ENCODE measurements around the gene BPIFA1. TPM values are rescaled to one million over a fixed set of nuclear protein-coding genes. Genes with fewer than 3 reads are reported as not detected.

BPIFA1 gene
- total and polyA plus RNA-seq, 2 of the 8 experiments (the other 6 are each of a cell fraction or from before 2014, with no cell fraction given), result not detected

DNA sequence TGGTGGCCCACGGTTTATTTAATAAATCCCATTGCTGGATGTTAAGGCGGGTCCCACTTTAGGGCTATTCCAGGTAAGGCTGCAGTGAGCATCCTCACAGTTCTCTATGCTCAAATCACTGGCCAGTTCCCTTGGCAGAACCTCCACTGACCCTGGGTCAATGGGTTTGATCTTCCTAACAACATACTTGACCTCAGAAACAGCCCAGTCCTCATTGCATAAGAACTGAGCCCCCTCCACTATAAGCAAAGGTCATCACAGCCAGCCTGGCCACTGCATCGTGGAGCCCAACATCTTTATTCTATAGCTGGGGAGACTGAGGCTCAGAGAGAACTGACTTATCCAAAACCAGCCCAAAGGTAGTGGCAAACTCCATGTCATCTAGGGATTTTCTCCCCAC lies 42.9 kb downstream of the BPIFA1 start:
- no peak overlapping the region for H3K56ac ChIP-seq (replicated peaks; ENCODE audit: insufficient read length, low read depth, low read length)
- H3K27ac ChIP-seq (ENCODE audit: low read depth, low read length), result no peak overlapping the region
- no peaks in the 10 kb centered on the region for H3K79me2 ChIP-seq (ENCODE audit: control insufficient read depth in 1 of 2, insufficient read depth in 2 of 2, low read length in 2 of 2)
- H3K4me1 ChIP-seq (replicated peaks in 1 of 4; ENCODE audit: control insufficient read depth in 3 of 4, insufficient read depth in 4 of 4, low read length in 3 of 4), result peaks cover 0 to 14% (median 11%) of the 10 kb centered on the region in 4 experiments; a peak in 6 of 7 replicates
- H3K18ac ChIP-seq (ENCODE audit: extremely low read depth, low read length), result no peak overlapping the region
- no peaks in the 10 kb centered on the region for H3K79me1 ChIP-seq (ENCODE audit: low read depth, low read length)
- no peak overlapping the region for H4K5ac ChIP-seq (ENCODE audit: insufficient read length, low read depth, low read length)
- no peak overlapping the region for H2BK5ac ChIP-seq (ENCODE audit: low read depth, low read length)
- 0 out of 2 replicates have a peak overlapping the region, but pooled peaks have one; percentile 40 for H2AK5ac ChIP-seq (ENCODE audit: low read depth, low read length)
- no peak overlapping the region for H3K14ac ChIP-seq (ENCODE audit: insufficient read length)
- H4K91ac ChIP-seq (replicated peaks; ENCODE audit: insufficient read length, low read length), result no peak overlapping the region
- DNase-seq (ENCODE audit: low read depth in 1 of 2, low spot score in 2 of 2) (no peak), FAIRE-seq (no peak)
- no peak overlapping the region for H2AFZ ChIP-seq (ENCODE audit: low read length)
- no peaks in the 10 kb centered on the region for H3K27me3 ChIP-seq (replicated peaks in 1 of 4; ENCODE audit: control insufficient read depth in 3 of 4, extremely low read depth in 1 of 4, insufficient read depth in 3 of 4, low read length in 3 of 4)
- no peak overlapping the region for H3K4ac ChIP-seq (replicated peaks; ENCODE audit: insufficient read length, low read depth, low read length)
- no peak overlapping the region for H3K4me3 ChIP-seq (ENCODE audit: extremely low read depth in 1 of 4, insufficient read depth in 2 of 4, low read depth in 3 of 4, low read length in 4 of 4)
- H3K9me3 ChIP-seq (ENCODE audit: insufficient read depth in 2 of 2, low read depth in 1 of 2, low read length in 1 of 2), result no peaks in the 10 kb centered on the region
- ChIA-PET CTCF (ENCODE audit: partially characterized antibody) (interaction anchor here (0.6 to 1.1 kb wide), 3 partner anchors 9 to 970 kb away, joined by 3 to 4 read pairs (median 3); no protein-coding TSS in a partner anchor), POLR2A (ENCODE audit: partially characterized antibody) (no interaction called here)
- H4K20me1 ChIP-seq (replicated peaks in 1 of 2; ENCODE audit: control insufficient read depth in 1 of 2, insufficient read depth in 2 of 2, low read length in 2 of 2), result no peaks in the 10 kb centered on the region
- no peak overlapping the region for H3K4me2 ChIP-seq (ENCODE audit: insufficient read depth in 1 of 2, low read depth in 2 of 2, low read length in 2 of 2)
- no peak overlapping the region for H2BK20ac ChIP-seq (ENCODE audit: low read length)
- H2BK12ac ChIP-seq (ENCODE audit: low read depth, low read length), result no peak overlapping the region
- no peak overlapping the region for H3K9ac ChIP-seq (replicated peaks in 1 of 4; ENCODE audit: extremely low read depth in 1 of 4, low read depth in 3 of 4, low read length in 3 of 4)
- H3K23ac ChIP-seq (ENCODE audit: insufficient read length), result no peak overlapping the region
- H2BK120ac ChIP-seq (replicated peaks; ENCODE audit: low read depth, low read length), result no peak overlapping the region
- H2BK15ac ChIP-seq (ENCODE audit: low read length), result no peak overlapping the region
- H3K36me3 ChIP-seq (ENCODE audit: control insufficient read depth in 2 of 4, insufficient read depth in 4 of 4, low read length in 3 of 4), result no peaks in the 10 kb centered on the region
- WGBS, 2 experiments (ENCODE audit: extremely low coverage in 1 of 2, insufficient coverage in 1 of 2, insufficient read length in 1 of 2, insufficient replicate concordance in 2 of 2, low coverage in 1 of 2, low lambda C conversion rate in 2 of 2, missing lambda C conversion rate in 1 of 2), result 92% methylated on average over 3 of the region's 3 CpGs; no CpG with 5 or more reads in 1 of the 2 experiments
- H4K8ac ChIP-seq (ENCODE audit: extremely low read depth, insufficient read depth, low read length), result no peak overlapping the region
- peaks cover 2% of the 10 kb centered on the region; the same call in 1 of the 2 replicates for H3K23me2 ChIP-seq (ENCODE audit: low read depth, low read length)
- TF ChIP-seq CBX8 (IDR thresholded peaks at IDR 0.05; ENCODE audit: borderline replicate concordance, low read depth, low read length) (no peak), EGR1 (IDR thresholded peaks at IDR 0.05; ENCODE audit: borderline replicate concordance, low read depth, low read length) (no peak), EP300 (IDR thresholded peaks at IDR 0.05; ENCODE audit: borderline replicate concordance in 1 of 2, low read depth in 2 of 2, low read length in 2 of 2) (no peak), TBP (IDR thresholded peaks at IDR 0.05; ENCODE audit: low read depth, low read length) (no peak), HDAC6 (IDR thresholded peaks at IDR 0.05; ENCODE audit: low read depth, low read length) (no peak), CHD1 (IDR thresholded peaks at IDR 0.05; ENCODE audit: low read depth, low read length) (no peak), ZNF274 (IDR thresholded peaks at IDR 0.05; ENCODE audit: borderline replicate concordance, extremely low read depth, low read length) (no peak), SIN3A (conservative IDR thresholded peaks at IDR 0.05 in 1 of 2, IDR thresholded peaks at IDR 0.05 in 1 of 2; ENCODE audit: low read depth in 1 of 2, low read length in 2 of 2) (no peak), RFX5 (IDR thresholded peaks at IDR 0.05; ENCODE audit: borderline replicate concordance, low read depth, low read length) (no peak), SRF (IDR thresholded peaks at IDR 0.05; ENCODE audit: low read depth, low read length) (no peak), CHD2 (IDR thresholded peaks at IDR 0.05; ENCODE audit: low read length) (no peak), BRCA1 (IDR thresholded peaks at IDR 0.05; ENCODE audit: low read depth, low read length) (no peak), KDM5A (IDR thresholded peaks at IDR 0.05; ENCODE audit: low read length) (no peak), POU5F1 (IDR thresholded peaks at IDR 0.05; ENCODE audit: low read depth, low read length) (no peak), CREB1 (IDR thresholded peaks at IDR 0.05) (no peak)
